Colonic mucosa (tissue), 4 donors: ENCODE results near the gene TRIM8. TPM values are rescaled to one million over a fixed set of nuclear protein-coding genes. Genes with fewer than 3 reads are reported as not detected.

Experiments
- DNase-seq: peaks from one replicate; pipeline ENCODE4 v3.0.0-alpha.2; 2020
- H3K27ac ChIP-seq: fragments of 200-600 bp; one replicate; pipeline ENCODE4 v1.8.0; 2021
- H3K27me3 ChIP-seq: fragments of 200-600 bp; one replicate; pipeline ENCODE4 v1.8.0; 2021
- H3K36me3 ChIP-seq: fragments of 200-600 bp; one replicate; pipeline ENCODE4 v1.8.0; 2021
- H3K4me1 ChIP-seq: fragments of 200-600 bp; one replicate; pipeline ENCODE4 v1.8.0; 2021; ENCODE audit warnings: mild to moderate bottlenecking
- H3K4me3 ChIP-seq: fragments of 200-600 bp; one replicate; pipeline ENCODE4 v1.8.0; 2021
- H3K9ac ChIP-seq, 2 donors: one replicate each; pipeline ENCODE4 v1.7.0; 2013; ENCODE audit warnings: control low read depth in 2 of 2, low read depth in 2 of 2, low read length in 2 of 2
- H3K9me3 ChIP-seq: fragments of 200-600 bp; one replicate; pipeline ENCODE4 v1.8.0; 2021
- intact Hi-C: fragments of 100-400 bp; cut with DNase I; formaldehyde crosslinking; loops from one replicate; pipeline ENCODE4 v1.14.1; 2022
- total RNA-seq, 2 donors: library from RNA; stranded (reverse); fragmentation: NEBNext Ultra II Directional in 1 of 2; extraction: Animal tissue kit (Norgen Biotek cat#: 25700) in 1 of 2; gene quantifications; one replicate each; pipeline ENCODE4 v1.2.1, GENCODE V29; 2021
- TF ChIP-seq, protein P1 (sequence below): fragments of 200-600 bp; IDR thresholded peaks from one replicate; pipeline ENCODE4 v1.8.0; 2022; ENCODE audit warnings: antibody characterized with exemption, mild to moderate bottlenecking
- donor health status: healthy.
- donor health status: DM: no; HTN: no; CAD: no.
- donor health status: DM: no; HTN: no; CAD: no.

The TRIM8 gene
- total RNA-seq, 2 donors from 2014 or later, result 64.9 to 79.6 TPM

DNA sequence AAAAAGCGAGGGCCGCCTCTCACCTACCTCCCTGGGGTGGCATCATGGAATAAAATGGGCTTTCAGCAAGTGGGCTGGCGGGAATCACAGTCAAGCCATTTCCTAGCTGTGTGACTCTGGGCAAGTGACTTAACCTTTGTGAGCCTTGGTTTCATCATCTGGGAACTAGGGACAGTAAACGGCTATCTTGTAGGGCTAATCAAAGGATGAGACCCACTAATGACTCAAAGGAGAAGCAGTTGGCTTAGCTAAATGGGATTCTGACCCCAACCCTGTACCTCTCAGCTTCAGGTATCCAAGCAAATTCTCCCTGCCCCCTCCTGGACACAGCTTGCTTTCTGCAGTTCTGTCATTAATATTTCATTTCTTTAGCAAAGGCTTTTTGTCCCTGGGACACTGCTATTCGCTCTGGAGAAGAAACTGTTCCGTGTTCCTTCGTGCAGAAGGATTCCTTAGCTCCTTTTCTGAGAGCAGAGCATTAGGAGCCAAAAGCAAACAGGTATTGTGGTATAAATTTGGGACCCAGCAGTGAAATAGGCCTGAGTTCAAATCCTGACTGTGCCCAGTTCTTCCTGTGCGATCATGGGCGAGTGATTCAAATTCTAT, 25.9 kb downstream of the TRIM8 start:
- Histone ChIP-seq H3K4me1 (peaks cover 10% of the 10 kb centered on the region), H3K27me3 (no peaks in the 10 kb centered on the region), H3K4me3 (no peak overlapping the region), H3K9ac (no peak overlapping the region), H3K9me3 (no peaks in the 10 kb centered on the region), H3K27ac (no peak overlapping the region), H3K36me3 (no peaks in the 10 kb centered on the region)
- no peak for DNase-seq
- TF ChIP-seq, protein P1, sequence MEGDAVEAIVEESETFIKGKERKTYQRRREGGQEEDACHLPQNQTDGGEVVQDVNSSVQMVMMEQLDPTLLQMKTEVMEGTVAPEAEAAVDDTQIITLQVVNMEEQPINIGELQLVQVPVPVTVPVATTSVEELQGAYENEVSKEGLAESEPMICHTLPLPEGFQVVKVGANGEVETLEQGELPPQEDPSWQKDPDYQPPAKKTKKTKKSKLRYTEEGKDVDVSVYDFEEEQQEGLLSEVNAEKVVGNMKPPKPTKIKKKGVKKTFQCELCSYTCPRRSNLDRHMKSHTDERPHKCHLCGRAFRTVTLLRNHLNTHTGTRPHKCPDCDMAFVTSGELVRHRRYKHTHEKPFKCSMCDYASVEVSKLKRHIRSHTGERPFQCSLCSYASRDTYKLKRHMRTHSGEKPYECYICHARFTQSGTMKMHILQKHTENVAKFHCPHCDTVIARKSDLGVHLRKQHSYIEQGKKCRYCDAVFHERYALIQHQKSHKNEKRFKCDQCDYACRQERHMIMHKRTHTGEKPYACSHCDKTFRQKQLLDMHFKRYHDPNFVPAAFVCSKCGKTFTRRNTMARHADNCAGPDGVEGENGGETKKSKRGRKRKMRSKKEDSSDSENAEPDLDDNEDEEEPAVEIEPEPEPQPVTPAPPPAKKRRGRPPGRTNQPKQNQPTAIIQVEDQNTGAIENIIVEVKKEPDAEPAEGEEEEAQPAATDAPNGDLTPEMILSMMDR, result no peak
- intact Hi-C loops, result no loop called here

DNA sequence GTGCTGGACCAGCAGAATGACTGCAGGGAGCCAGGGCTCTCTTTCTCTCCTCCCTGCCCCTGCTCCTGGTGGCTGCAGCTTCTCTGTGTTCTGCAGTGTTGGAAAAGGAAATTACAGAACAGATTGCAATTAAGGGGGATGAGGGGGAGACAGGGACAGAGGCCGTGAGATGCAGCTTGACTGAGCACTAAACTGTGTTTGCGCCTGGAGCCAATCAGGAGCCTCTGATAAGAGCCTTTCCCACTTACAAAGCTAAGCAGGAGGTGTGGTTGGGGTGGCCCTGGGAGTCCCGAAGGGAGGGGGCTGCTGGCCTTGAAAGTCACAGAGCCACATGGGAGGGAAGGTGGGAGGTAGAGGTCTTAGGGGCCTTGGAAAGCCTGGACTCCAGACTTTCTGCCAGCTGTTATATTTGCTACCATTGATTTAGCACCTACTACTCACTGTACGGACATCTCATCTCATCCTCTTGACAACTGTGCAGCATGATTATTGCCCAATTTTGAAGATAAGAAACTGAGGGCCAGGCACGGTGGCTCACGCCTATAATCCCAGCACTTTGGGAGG, 26.7 kb downstream of the TRIM8 start:
- H3K4me1 ChIP-seq, result peaks cover 10% of the 10 kb centered on the region
- no peaks in the 10 kb centered on the region for H3K27me3 ChIP-seq
- no peaks in the 10 kb centered on the region for H3K36me3 ChIP-seq
- TF ChIP-seq, protein P1, result no peak
- no peak overlapping the region for H3K9ac ChIP-seq
- no peaks in the 10 kb centered on the region for H3K9me3 ChIP-seq
- H3K4me3 ChIP-seq, result no peak overlapping the region
- DNase-seq, result no peak
- intact Hi-C loops, result no loop called here
- H3K27ac ChIP-seq, result no peak overlapping the region

DNA sequence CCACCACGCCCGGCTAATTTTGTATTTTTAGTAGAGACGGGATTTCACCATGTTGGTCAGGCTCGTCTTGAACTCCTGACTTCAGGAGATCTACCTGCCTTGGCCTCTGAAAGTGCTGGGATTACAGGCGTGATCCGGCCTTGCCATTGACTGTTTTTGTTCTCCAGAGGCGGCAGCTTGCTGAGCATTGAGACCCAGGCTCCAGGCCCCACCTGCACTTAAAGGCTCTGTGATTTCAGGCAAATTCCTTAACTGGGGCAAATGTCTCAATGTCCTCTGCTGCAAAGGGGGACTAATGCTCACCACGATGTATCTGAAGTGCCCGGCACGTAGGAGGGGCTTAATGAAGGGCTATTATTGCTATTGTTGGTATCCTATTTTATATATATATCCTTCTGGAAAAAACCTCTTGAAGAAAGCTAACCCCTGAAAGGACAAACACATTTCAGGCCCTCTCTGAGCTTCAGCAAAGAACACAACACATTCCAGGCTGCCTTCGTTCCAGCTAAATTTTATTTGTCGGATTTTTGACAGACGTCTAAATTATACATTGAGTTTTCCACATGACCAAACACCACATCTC, 29.0 kb downstream of the TRIM8 start:
- intact Hi-C loops, result no loop called here
- no peak overlapping the region for H3K4me3 ChIP-seq
- H3K9me3 ChIP-seq, result no peaks in the 10 kb centered on the region
- no peak overlapping the region for H3K9ac ChIP-seq
- H3K27me3 ChIP-seq, result no peaks in the 10 kb centered on the region
- H3K36me3 ChIP-seq, result no peaks in the 10 kb centered on the region
- H3K4me1 ChIP-seq, result peaks cover 19% of the 10 kb centered on the region
- H3K27ac ChIP-seq, result peak overlapping the region; percentile 55
- no peak for DNase-seq
- TF ChIP-seq, protein P1, result no peak

DNA sequence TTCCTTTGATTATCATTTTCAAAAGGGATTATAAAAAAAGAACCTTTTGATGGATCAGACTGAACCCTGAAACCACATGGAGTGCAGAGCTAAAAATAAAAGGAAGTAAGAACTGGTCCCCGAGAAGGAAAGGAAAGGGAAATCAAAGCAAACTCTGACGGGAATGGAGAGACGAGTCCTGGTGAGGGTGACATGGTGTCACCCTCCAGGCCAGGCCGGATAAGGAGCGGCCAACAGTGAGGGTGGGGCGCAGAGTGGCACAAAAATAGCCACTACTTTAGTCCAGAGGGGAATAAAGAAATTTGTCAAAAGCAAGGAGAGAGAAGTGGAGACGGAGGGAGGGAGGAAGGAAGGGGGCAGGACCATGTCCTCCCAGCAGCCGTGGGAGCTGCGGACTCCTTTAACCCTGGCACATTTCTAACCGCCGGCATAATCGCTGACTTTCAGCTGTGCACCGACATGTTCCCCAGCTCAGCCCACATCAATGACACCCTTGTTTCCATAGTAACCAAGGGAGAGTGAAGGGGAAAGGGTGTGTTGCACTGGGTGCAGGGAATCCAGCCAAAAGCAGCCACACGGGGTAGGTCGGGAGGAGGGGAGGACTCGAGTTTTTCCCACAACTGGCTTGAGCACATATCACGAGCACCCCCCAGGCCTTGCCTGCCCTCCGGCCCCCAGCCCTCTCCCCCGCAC, 29.7 kb downstream of the TRIM8 start:
- TF ChIP-seq, protein P1, result no peak
- Histone ChIP-seq H3K9ac (peak overlapping the region in 1 of 2 donors; percentile 72), H3K4me1 (peaks cover 21% of the 10 kb centered on the region), H3K9me3 (no peaks in the 10 kb centered on the region), H3K36me3 (no peaks in the 10 kb centered on the region), H3K27ac (peak overlapping the region; percentile 55), H3K27me3 (no peaks in the 10 kb centered on the region), H3K4me3 (no peak overlapping the region)
- intact Hi-C loops, result no loop called here
- no peak for DNase-seq

DNA sequence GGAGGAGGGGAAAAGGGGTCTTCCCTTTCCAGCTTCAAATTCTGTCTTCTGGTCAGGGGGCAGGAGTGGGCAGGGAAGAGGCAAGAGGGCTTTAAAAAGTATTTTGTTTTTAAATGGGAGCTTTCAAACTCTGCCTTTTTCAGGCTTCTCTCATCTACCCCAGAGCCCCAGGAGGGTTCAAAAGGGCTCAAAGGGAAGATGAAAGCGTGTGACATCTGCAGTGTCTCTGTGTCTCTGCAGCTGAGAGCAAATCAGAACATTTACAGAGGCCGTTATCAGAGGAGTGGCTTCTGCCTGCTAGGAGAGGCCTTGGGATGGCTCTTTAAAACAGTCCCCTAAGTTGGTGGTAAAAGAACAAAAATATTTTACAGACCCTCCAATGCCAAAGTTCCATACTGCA, 30.3 kb downstream of the TRIM8 start:
- no peaks in the 10 kb centered on the region for H3K27me3 ChIP-seq
- no peak for DNase-seq
- H3K9me3 ChIP-seq, result no peaks in the 10 kb centered on the region
- intact Hi-C loops, result no loop called here
- TF ChIP-seq, protein P1, result no peak
- H3K27ac ChIP-seq, result peak overlapping the region; percentile 55
- H3K4me1 ChIP-seq, result peaks cover 21% of the 10 kb centered on the region
- H3K9ac ChIP-seq, result peak overlapping the region in 1 of 2 donors; percentile 72
- no peak overlapping the region for H3K4me3 ChIP-seq
- no peaks in the 10 kb centered on the region for H3K36me3 ChIP-seq
